NCI-H1436 treated with DMSO at 0.1 percent for 48 hours (cell line): ENCODE results near the gene SWSAP1.
"Not testable (repeated sequence)": the region's sequence is repeated elsewhere in the genome, so short reads cannot be mapped to it uniquely, and the experiment has no call there.

ENCODE experiments used
- DNase-seq: peaks from one replicate; lab custom pipeline; 2025; lab: John Stamatoyannopoulos, UW

SWSAP1 gene

DNA sequence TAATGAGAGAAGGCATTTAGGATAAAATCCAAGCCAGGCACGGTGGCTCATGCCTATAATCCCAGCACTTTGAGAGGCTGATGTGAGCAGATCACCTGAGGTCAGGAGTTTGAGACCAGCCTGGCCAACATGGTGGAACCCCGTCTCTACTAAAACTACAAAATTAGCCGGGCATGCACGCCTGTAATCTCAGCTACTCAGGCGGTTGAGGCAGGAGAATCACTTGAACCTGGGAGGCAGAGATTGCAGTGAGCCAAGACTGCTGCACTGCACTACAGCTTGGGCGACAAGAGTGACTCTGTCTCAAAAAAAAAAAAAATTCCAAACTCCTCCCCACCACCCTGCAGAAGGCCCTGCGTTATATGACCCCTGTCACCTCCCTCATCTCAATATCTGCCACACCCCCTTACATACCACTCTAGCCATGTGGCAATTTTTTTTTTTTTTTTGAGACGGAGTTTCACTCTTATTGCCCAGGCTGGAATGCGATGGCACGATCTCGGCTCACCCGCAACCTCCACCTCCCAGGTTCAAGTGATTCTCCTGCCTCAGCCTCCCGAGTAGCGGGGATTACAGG lies 4.9 kb downstream of the SWSAP1 start:
- not testable (repeated sequence) for DNase-seq

DNA sequence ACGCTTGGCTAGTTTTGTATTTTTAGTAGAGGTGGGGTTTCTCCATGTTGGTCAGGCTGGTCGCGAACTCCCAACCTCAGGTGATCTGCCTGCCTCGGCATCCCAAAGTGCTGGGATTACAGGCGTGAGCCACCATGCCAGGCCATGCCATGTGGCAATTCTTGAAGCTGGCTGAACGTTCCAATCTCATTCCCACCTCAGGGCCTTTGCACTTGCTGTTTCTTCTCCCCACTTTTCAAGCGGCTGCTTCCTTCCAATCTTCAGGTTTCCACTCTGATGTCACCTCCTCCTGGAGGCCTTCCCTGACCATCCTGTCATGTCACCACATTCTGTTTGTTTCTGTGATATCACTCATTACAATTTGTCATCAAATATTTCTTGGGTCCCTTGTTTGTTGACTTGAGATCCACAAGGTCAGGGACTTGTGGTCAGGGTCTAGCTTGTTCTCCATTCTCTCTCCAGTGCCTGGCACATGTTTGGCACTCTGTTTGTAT lies 5.4 kb downstream of the SWSAP1 start:
- DNase-seq, result no peak

DNA sequence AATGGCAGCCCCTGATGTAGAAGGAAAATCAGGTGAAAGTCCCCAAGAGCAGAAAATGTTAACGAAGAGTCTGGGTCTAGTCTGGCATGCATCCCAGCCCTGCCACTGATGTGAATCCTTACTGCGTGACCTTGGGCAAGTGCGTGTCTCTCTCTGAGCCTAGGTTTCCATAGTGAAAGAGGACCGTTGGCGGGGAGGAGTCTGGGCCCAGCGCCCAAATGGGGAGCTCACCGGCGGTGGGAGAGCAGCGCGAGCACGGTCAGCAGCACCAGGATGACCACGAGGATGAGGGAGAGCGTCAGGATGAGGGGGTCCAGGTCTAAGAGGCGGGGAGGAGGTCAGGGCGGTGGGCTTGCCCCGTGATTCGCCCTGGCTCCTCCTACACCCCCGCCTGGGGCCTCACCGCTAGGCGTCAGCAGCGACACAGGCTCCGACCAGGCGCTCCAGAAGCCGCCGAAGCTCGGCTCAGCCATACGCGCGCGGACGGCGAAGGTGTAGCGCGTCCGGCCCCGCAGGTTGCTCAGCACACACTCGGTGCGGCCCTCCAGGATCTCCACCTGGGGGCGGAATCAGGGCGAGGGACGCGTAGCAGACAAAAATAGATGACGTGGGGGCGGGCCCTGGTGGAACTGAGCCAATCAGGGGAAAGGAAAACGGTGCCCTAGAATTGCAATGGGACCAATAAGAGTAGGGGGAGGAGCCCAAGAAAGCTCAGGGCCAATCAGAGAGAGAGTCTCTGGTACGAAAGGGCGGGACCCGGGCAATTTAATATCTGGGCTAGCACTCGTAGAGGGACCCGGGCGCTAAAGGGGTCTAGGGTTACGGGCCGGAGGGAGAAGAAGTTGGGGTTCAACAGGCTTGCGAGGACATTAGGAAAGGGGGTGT lies 6.4 kb downstream of the SWSAP1 start:
- peak; percentile 70 for DNase-seq

DNA sequence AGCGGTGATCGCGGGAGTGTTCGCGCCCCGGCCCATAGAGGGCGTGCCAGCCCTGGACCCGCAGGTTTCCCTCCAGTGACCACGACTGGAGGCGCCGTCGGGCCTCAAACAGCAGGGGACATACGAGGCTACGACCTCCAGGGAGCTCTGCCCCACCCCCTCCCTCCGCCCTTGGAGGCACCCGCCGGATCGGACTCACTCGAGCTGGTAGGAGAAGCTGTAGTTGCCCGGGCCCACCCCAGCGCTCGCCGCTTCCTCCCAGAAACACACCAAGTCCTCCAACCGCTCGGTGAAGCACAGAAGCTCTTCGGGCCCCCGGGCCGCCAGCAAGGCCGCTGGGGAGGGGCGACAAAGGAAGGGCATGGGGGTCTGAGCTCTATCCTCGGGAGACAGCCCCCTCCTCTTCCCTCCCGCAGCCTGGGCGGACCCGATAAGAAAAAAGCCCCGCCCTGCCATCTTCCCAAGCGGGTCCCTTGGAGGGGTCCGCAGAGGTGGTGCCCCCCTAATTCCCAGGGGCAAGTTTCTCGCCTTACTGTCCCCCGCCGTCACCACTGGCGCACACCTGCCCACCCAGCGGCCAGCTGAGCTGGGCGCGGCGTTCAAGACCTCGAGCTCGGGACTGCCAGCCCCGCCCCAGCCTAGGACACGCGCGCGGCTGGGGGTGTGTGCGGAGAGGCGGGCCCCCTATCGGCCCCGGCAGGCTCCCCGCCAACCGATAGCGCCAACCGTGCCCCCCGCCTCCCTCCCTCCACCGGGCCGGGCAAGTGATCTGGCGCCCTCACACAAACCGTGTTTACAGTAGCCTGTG lies 8.6 kb downstream of the SWSAP1 start:
- DNase-seq, result peak; percentile 8

DNA sequence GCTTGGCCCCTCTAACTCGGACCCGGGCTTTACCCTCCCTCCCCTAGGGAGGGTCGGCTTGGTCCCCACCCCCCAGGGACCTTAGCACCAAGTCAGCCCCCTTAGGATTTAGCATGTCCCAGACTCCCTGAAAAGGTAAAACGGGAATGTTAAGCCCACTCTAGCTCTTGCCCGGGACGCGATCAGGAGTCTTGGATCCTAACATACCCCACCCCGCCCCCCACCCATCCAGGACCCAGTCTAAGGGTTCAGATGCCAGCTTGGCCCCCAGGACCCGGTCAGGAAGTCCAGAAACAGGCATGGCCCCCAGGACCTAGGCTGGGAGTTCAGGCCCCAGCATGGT lies 9.2 kb downstream of the SWSAP1 start:
- DNase-seq, result no peak

DNA sequence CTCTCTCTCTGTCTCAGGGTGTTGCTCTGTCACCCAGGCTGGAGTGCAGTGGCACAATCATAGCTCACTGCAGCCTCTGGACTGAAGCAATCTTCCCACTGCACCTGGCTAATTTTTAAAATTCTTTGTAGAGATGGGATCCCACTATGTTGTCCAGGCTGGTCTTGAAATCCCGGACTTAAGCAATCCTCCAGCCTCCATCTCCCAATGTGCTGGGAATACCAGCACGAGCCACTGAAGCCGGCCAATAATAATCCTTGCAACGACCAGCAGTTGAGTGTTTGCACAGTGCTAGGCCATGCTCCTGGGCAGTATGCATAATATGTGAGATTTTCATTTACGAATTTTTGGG lies 10.3 kb downstream of the SWSAP1 start:
- DNase-seq, result no peak

DNA sequence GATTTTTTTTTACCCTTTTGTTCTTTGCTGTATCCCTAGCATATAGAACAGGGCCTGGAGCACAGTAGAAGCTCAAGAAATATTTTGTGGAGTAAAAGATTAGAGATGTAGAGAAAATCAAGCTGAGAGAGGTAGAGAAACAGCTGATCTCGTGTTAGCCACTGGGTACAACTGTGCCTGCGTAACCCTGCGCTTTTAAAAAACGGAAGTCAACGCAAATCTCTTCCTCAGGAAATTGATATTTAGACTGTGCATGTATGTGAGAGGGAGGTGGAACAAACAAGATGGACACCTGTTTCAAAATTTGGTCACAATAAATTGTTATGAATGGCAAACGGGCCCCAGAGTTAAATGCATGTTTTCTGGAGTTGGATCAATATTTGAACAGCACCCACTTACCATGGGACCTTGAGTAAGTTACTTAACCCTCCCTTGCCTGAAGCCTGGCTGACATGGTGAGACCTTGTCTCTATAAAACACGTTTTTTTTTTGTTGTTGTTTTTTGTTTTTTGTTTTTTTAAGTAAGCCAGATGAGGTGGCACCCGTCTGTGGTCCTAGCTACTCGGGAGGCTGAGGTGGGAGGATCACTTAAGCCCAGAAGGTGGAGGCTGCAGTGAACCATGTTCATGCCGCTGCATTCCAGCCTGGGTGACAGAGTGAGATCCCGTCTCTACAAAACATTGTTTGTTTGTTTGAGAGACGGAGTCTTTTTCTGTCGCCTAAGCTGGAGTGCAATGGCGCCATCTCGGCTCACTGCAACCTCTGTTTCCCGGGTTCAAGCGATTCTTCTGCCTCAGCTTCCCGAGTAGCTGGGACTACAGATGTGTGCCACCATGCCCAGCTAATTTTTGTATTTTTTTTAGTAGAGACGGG lies 12.9 kb downstream of the SWSAP1 start:
- no peak for DNase-seq

DNA sequence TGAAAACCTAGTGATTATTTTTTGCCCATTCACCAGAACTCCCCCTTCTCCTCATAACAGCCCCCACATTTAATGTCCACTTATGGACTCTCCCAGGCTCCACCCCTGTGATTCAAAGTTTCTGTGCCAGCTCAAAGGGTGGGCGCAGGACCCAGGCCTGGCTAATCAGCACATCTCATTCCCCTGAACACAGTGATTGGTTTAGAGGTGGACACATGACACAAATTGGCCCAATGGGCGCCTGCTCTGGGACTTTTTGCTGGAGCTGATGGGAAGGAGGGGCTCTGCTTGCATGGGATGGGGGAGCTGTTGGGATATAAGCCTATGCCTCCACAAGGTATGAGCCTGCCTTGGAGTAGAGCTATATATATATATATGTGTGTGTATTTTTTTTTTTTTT lies 15.9 kb downstream of the SWSAP1 start:
- DNase-seq, result no peak

DNA sequence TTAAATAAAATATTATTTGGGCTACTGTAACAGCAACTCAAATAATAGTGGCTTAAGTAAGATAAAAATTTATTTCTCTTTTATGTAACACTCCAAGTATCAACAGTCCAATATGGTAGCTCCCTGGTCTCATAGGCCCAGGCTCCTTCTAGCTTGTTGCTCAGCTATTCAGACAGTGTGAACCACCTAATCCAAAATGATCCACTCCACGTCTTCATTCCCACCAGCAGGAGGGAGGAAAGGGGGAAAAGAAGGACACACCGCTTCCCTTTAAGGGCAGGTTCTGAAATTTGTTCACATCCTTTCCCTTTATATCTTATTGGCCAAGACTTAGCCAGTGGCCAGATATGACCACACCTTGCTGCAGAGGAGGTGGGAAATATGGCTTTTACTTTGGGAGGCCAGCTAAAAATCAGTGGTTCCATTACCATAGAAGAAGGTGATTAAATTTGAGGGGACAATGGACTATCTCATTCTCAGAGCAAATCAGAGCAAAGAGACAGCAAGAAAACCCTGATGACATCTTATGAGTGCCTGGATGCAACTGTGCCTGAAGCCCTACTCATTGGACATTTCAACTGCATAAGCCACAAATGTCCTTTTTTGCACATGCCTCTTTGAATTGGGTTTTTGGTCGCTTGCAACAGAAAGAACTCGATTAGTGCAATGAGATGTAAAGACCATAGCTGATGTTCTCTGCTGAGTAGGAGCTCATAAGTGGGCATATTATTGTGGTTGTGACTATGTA lies 16.6 kb downstream of the SWSAP1 start:
- no peak for DNase-seq

DNA sequence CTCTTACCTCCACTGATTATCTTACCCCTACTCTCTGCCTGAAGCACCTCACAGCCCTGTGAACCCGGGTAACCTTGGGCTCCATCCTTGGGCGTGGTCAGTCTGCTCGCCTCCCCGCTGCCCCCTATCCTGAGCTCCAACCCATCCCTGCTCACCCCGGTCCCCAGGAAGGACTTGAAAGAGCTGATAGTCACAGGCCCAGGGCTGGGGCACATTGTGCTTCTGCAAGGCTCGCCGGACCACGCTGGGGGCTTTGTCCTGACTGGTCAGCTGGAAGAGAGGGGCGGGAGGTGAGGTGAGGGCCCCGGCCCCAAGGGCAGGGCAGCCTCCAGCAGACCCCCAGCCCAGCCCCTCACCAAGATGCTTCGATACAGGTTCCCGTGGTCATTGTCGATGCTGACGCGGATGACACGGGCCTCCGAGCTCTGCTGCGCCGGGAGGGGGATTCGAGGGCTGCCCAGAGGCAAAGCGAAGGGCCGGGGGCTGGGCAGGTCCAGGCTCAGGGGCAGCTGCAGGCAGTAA lies 22.7 kb downstream of the SWSAP1 start:
- no peak for DNase-seq

DNA sequence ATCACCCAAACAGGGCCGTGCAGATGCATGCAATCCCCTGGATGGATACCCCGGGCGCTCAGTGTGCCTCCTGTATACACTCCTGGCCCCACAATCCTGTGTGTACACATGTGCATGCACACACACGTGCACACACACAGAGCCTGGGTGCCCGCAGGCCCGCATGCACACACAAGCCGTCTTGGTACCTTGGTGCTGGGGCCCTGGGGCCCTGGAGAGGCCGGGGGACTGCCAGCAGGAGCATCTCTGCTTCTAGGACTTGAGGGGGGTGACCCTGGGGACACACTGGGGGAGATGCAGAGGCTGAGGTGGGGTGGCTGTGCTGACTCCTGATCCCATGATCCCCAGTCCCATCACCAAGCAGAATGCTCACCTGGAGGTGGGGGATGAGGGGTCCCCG lies 25.2 kb downstream of the SWSAP1 start:
- DNase-seq, result no peak

DNA sequence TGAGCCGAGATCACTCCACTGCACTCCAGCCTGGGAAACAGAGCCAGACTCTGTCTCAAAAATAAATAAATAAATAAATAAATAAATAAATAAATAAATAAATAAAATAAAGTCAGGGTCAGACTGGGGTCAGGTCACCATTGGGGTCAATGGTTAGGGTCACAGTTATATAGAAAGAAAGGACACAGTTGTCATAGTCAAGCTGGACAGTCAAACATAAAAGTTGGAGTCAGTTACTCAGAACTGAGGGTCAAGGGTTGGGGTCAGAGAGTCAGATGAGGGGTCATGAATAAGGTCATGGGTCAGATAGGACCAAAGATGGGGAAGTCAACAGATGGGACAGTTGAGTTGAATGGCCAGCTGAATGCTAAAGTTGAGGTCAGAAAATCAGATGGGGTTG lies 26.3 kb downstream of the SWSAP1 start:
- DNase-seq, result no peak

DNA sequence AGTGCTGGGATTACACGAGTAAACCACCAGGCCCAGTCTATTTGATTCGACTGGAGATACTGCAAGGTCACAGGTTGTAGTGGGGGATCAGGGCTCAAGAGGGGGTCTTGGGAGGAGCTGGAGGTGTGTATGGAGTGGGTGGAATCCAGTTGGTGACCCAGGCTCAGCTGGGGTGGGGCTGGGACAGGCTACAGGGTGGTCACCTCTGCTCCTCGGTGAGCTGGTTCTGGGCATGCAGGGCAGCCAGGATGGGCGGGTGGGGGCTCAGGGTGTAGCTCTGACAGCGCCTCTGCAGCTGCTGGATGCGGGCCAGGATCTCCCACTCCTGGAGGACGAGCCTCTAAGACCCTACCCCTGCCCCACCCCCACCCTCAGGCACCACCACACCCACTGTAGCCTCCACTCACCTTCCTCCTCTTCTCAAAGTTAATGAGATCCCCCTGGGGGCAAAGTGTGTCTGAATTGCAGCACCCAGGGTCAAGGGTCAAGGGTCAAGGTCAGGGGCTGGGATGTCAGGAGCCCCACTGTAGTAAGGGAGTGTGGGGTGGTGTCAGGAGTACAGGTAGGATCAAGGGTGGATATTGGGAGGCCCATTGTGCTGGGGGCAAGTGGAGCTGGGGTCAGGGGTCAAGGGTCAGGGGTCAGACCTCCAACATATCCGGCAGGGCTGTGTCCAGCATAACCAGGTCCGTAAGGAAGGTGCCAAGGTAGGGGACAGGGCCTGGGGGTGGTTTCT lies 27.5 kb downstream of the SWSAP1 start:
- DNase-seq, result no peak

DNA sequence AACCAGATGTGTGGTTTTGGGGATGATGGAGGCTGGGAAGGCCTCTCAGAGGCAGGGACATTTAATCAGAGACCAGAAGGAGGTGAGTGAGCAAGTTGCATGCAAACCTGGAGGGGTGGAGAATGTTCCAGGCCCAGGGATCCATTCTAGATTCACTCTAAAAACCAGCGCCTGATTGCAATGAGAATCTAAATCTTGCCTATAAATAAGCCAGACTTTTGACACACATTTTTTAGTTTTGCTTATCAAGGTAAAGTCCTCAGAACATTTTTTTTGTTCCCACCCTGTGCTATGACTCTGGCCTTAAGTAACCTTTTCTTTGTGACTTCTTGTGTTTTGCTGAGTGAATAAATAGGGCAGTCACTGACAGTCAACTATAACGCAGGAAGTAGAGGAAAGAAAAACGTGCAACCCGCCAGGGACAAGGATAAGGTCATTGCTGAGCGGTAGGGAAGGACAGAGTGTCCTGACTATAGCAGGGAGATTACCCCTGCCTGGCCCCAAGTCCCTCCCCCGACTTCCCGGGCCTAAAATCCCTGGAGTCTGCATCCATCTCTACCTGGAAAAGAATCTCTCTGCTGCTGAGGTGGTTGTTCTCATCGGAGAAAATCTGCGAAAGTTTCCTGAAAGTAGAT lies 30.2 kb downstream of the SWSAP1 start:
- no peak for DNase-seq

DNA sequence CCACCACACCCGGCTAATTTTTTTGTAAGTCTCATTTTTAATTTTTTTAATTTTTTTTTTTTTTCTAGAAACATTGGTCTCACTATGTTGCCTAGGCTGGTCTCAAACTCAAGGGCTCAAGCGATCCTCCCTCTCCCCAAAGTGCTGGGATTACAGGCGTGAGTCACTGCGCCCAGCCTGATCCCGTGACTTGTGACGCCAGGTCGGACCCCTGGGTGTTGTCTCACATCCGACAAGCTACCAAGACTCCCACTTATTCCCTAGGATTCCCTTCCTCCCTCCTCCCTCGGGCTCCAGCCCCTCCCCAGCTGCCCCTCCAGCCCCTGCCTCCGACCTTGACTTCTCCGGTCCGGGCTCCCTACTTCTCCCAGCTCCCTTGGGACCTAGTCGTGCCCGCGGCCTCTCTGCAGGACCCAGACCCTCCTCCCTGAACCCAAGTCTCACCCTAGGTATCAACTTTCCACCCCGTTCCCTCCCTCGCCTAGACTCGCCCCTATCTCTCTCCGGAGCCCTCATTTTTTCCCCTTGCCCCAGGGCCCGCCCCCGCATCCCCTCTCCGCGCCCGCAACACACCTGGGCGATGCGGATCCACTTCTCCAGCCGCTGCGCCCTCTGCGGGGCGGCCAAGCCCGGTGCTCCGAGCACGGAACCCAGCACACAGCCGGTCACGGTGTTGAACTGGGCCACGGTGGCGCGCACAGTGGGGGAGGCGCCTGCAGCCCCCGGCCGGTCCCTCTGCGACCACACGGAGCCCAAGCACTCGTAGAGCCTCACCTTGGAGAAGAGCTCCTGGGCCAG lies 31.6 kb downstream of the SWSAP1 start:
- no peak for DNase-seq

DNA sequence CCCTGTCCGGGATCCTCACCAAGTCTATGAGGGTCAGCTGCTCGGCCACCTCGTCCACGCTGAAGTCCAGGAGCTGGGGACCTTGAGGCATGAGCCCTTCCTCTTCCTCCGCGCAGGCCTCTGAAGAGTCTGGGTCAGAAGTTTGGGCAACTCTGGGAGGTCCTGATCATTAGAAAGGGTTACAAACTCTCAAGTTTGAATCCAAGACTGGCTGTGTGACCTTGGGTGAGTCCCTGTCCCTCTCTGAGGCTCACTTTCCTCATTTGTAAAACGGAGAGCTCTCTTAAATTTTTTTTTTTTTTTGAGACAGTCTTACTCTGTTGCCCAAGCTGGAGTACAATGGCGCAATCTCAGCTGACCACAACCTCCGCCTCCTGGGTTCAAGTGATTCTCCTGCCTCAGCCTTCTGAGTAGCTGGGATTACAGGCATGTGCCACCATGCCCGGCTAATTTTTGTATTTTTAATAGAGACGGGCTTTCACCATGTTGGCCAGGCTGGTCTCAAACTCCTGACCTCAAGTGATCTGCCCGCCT lies 32.3 kb downstream of the SWSAP1 start:
- DNase-seq, result not testable (repeated sequence)

DNA sequence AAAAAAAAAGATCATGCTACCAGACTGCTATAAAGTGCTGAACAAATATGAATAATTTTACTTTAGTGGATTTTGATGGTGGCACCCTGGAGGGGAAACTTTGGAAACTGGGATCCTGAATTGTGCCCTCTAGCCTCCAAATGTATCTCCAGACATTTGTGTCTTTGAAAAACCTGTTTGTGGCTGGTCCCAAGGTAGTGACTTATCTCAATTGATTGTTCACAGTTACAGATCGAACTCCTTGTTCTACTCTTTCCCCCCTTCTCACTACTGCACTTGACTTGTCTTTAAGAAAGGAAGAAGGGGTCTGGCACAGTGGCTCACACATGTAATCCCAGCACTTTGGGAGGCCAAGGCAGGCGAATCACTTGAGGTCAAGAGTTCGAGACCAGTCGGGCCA lies 34.1 kb downstream of the SWSAP1 start:
- no peak for DNase-seq

DNA sequence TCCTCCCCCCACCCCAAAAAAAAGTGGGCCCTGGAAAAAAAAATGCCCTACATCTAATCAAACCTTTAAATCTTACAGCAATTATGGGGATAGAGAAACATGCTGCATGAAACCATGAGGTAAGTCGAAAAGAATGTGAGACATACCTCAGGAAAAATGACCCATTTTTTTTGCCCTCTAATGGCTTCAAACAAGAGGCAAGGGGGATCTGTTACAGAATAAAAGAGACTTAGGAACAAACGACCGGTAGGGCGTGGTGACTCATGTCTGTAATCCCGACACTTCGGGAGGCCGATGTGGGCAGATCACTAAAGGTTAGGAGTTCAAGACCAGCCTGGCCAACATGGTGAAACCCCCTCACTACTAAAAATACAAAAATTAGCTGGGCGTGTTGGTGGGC lies 36.2 kb downstream of the SWSAP1 start:
- no peak for DNase-seq

DNA sequence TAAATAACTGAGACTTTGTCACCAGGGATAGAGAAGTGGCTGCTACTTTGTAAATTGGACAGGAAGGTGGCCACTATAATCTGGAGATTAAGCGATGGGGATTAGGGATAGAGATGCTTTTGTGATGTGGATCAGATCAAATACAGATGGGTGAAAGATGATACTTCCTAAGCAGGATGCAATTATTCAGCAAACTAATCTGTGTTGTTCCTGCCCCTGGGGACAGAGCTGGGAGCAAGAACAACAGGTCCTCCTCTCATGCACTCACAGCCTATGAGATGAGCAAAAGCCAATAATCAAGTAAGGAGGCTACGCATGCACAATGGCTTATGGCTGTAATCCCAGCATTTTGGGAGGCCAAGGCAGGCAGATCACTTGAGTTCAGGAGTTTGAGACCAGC lies 40.1 kb downstream of the SWSAP1 start:
- peak; percentile 52 for DNase-seq
